Left lung (tissue), 10 donors: ENCODE results near the gene MAN2A1. TPM values are rescaled to one million over a fixed set of nuclear protein-coding genes. Genes with fewer than 3 reads are reported as not detected.

ENCODE experiments used
- ATAC-seq: fragments of 200-7000 bp; cut with Tn5 transposase; one replicate; pipeline ENCODE4 v1.9.1; 2020; ENCODE audit warnings: moderate library complexity
- DNase-seq, 4 donors: peaks; one replicate each; pipeline ENCODE4 v3.0.0-alpha.2; 2013 to 2020
- H3K27ac ChIP-seq, 2 donors: fragments of 200-600 bp; sonication (generic) in 1 of 2; one replicate each; pipeline versions ENCODE4 v1.5.0 to v1.8.0; 2020 to 2021
- H3K27me3 ChIP-seq, 2 donors: fragments of 200-600 bp; sonication (generic) in 1 of 2; one replicate each; pipeline versions ENCODE4 v1.5.0 to v1.8.0; 2020 to 2021
- H3K36me3 ChIP-seq, 2 donors: fragments of 200-600 bp; sonication (generic) in 1 of 2; one replicate each; pipeline versions ENCODE4 v1.5.0 to v1.8.0; 2020 to 2021
- H3K4me1 ChIP-seq, 2 donors: fragments of 200-600 bp; one replicate each; pipeline ENCODE4 v1.8.0; 2021
- H3K4me3 ChIP-seq, 2 donors: fragments of 200-600 bp; sonication (generic) in 1 of 2; one replicate each; pipeline versions ENCODE4 v1.5.0 to v1.8.0; 2020 to 2021; ENCODE audit warnings: mild to moderate bottlenecking in 1 of 2
- H3K9me3 ChIP-seq, 2 donors: fragments of 200-600 bp; sonication (generic) in 1 of 2; one replicate each; pipeline versions ENCODE4 v1.5.0 to v1.8.0; 2020 to 2021
- CTCF ChIP-seq, 2 donors: fragments of 200-600 bp; sonication (generic) in 1 of 2; IDR thresholded peaks; one replicate each; pipeline versions ENCODE4 v1.5.0 to v1.8.0; 2021; ENCODE audit warnings: antibody characterized with exemption in 2 of 2
- intact Hi-C, 2 donors: fragments of 100-400 bp; cut with DNase I; formaldehyde crosslinking; loops; one replicate each; pipeline versions ENCODE4 v1.11.2 to v1.14.2; 2022
- polyA plus RNA-seq, 6 donors: library from polyadenylated mRNA; unstranded; fragments of 120-200 nt; gene quantifications; one replicate each; pipeline ENCODE4 v1.2.1, GENCODE V29; 2013; ENCODE audit not compliant: insufficient read length in 6 of 6
- total RNA-seq, 2 donors: library from RNA; stranded (reverse); fragmentation: NEBNext Ultra II Directional; extraction: Animal tissue kit (Norgen Biotek cat#: 25700); gene quantifications; one replicate each; pipeline ENCODE4 v1.2.1, GENCODE V29; 2021
- donor health status: DM: no; HTN: yes; CAD: no.
- donor health status: DM: no; HTN: no; CAD: no.

The MAN2A1 gene
- total and polyA plus RNA-seq, 8 donors, result 42.2 to 54.7 (median 47.9) TPM

GRCh38 chr5:109788596-109788995 lies 98.9 kb downstream of the MAN2A1 start:
- Histone ChIP-seq H3K9me3 (no peaks in the 10 kb centered on the region), H3K4me1 (no peaks in the 10 kb centered on the region), H3K36me3 (peaks cover 0 to 22% of the 10 kb centered on the region in 2 donors), H3K27ac (no peak overlapping the region), H3K4me3 (no peak overlapping the region), H3K27me3 (no peaks in the 10 kb centered on the region)
- intact Hi-C loops, result no loop called here
- DNase-seq, result no peak
- no peak for TF ChIP-seq CTCF (IDR thresholded peaks at IDR 0.05)
- no peak for ATAC-seq

- no peaks in the 10 kb centered on the region for H3K27me3 ChIP-seq
- intact Hi-C loops, result no loop called here
- TF ChIP-seq CTCF (IDR thresholded peaks at IDR 0.05), result no peak
- no peak overlapping the region for H3K4me3 ChIP-seq
- peaks cover 0 to 40% of the 10 kb centered on the region in 2 donors for H3K36me3 ChIP-seq
- H3K4me1 ChIP-seq, result no peaks in the 10 kb centered on the region
- DNase-seq (no peak), ATAC-seq (no peak)
- H3K27ac ChIP-seq, result no peak overlapping the region
- H3K9me3 ChIP-seq, result no peaks in the 10 kb centered on the region
Measured at GRCh38 chr5:109792613-109793012, 102.9 kb downstream of the MAN2A1 start.

- Histone ChIP-seq H3K36me3 (peaks cover 0 to 11% of the 10 kb centered on the region in 2 donors), H3K4me3 (no peak overlapping the region), H3K4me1 (no peaks in the 10 kb centered on the region), H3K27me3 (no peaks in the 10 kb centered on the region), H3K27ac (no peak overlapping the region), H3K9me3 (no peaks in the 10 kb centered on the region)
- ATAC-seq, result no peak
- DNase-seq, result no peak
- no peak for TF ChIP-seq CTCF (IDR thresholded peaks at IDR 0.05)
- intact Hi-C loops, result no loop called here
Measured at GRCh38 chr5:109803854-109804253, 114.1 kb downstream of the MAN2A1 start.

- Histone ChIP-seq H3K36me3 (peaks cover 0 to 12% of the 10 kb centered on the region in 2 donors), H3K27me3 (no peaks in the 10 kb centered on the region), H3K4me1 (no peaks in the 10 kb centered on the region), H3K9me3 (peaks cover 0 to 3% of the 10 kb centered on the region in 2 donors), H3K4me3 (no peak overlapping the region), H3K27ac (no peak overlapping the region)
- intact Hi-C loops, result no loop called here
- TF ChIP-seq CTCF (IDR thresholded peaks at IDR 0.05), result no peak
- ATAC-seq, result no peak
- no peak for DNase-seq
Measured at GRCh38 chr5:109805472-109805871, 115.7 kb downstream of the MAN2A1 start.

GRCh38 chr5:109805883-109806282 lies 116.2 kb downstream of the MAN2A1 start:
- H3K4me3 ChIP-seq, result no peak overlapping the region
- intact Hi-C loops, result no loop called here
- H3K27ac ChIP-seq, result no peak overlapping the region
- ATAC-seq (no peak), DNase-seq (no peak)
- TF ChIP-seq CTCF (IDR thresholded peaks at IDR 0.05), result no peak
- peaks cover 0 to 3% of the 10 kb centered on the region in 2 donors for H3K9me3 ChIP-seq
- H3K36me3 ChIP-seq, result peaks cover 0 to 12% of the 10 kb centered on the region in 2 donors
- no peaks in the 10 kb centered on the region for H3K27me3 ChIP-seq
- no peaks in the 10 kb centered on the region for H3K4me1 ChIP-seq
